Type B pancreatic cell (in vitro differentiated cells): Measurements from ENCODE around the gene ANKDD1A. TPM values are rescaled to one million over a fixed set of nuclear protein-coding genes. Genes with fewer than 3 reads are reported as not detected.
A peak's percentile ranks its signal among the peaks of the same experiment; 100 is the strongest.

Experiments used
- DNase-seq: peaks from one replicate; pipeline ENCODE4 v3.0.0; 2021; ENCODE audit warnings: mixed read lengths; ENCODE audit not compliant: unreplicated experiment; ENCODE audit errors: extremely low spot score
- H3K27ac Mint-ChIP-seq: 2 replicates; pipeline ENCODE4 v1.8.0; 2021; ENCODE audit warnings: mild to moderate bottlenecking, mixed read lengths
- H3K27me3 Mint-ChIP-seq: 2 replicates; pipeline ENCODE4 v1.8.0; 2021; ENCODE audit warnings: mixed read lengths
- H3K36me3 Mint-ChIP-seq: 2 replicates; pipeline ENCODE4 v1.8.0; 2021; ENCODE audit warnings: mixed read lengths
- H3K4me1 Mint-ChIP-seq: one replicate; pipeline ENCODE4 v1.8.0; 2021; ENCODE audit warnings: mixed read lengths; ENCODE audit not compliant: unreplicated experiment
- H3K4me3 Mint-ChIP-seq: 2 replicates; pipeline ENCODE4 v1.8.0; 2021; ENCODE audit warnings: mild to moderate bottlenecking, mixed read lengths
- H3K9me3 Mint-ChIP-seq: 2 replicates; pipeline ENCODE4 v1.8.0; 2021; ENCODE audit warnings: mixed read lengths
- CTCF ChIP-seq: fragments of 200-600 bp; sonication (generic); conservative IDR thresholded peaks from 2 replicates; pipeline ENCODE4 v1.5.0; 2021; ENCODE audit warnings: antibody characterized with exemption, mild to moderate bottlenecking
- total RNA-seq: library from RNA; stranded (reverse); gene quantifications from 2 replicates; pipeline ENCODE4 v1.2.1, GENCODE V29; 2021; ENCODE audit warnings: low replicate concordance

ANKDD1A gene
- total RNA-seq, 1 donor from 2014 or later, result 3.2 TPM

GRCh38 chr15:64897345-64897985, 14.2 kb upstream of the ANKDD1A start:
- DNase-seq, result no peak
- H3K27ac Mint-ChIP-seq, result peak overlapping the region; percentile 99
- H3K4me1 Mint-ChIP-seq, result peaks cover 40% of the 10 kb centered on the region
- no peak for TF ChIP-seq CTCF
- peaks cover 6% of the 10 kb centered on the region for H3K9me3 Mint-ChIP-seq
- no peak overlapping the region for H3K4me3 Mint-ChIP-seq
- no peaks in the 10 kb centered on the region for H3K27me3 Mint-ChIP-seq
- H3K36me3 Mint-ChIP-seq, result no peaks in the 10 kb centered on the region

- no peak for TF ChIP-seq CTCF
- no peaks in the 10 kb centered on the region for H3K36me3 Mint-ChIP-seq
- H3K27ac Mint-ChIP-seq, result peak overlapping the region; percentile 99
- DNase-seq, result no peak
- peaks cover 36% of the 10 kb centered on the region for H3K4me1 Mint-ChIP-seq
- no peak overlapping the region for H3K4me3 Mint-ChIP-seq
- H3K9me3 Mint-ChIP-seq, result peaks cover 6% of the 10 kb centered on the region
- no peaks in the 10 kb centered on the region for H3K27me3 Mint-ChIP-seq
Observed at GRCh38 chr15:64898406-64898805, 13.3 kb upstream of the ANKDD1A start.

GRCh38 chr15:64901141-64901540, 10.6 kb upstream of the ANKDD1A start:
- no peak for TF ChIP-seq CTCF
- no peak overlapping the region for H3K27ac Mint-ChIP-seq
- H3K27me3 Mint-ChIP-seq, result no peaks in the 10 kb centered on the region
- H3K9me3 Mint-ChIP-seq, result peaks cover 6% of the 10 kb centered on the region
- DNase-seq, result no peak
- H3K4me3 Mint-ChIP-seq, result no peak overlapping the region
- no peaks in the 10 kb centered on the region for H3K36me3 Mint-ChIP-seq
- H3K4me1 Mint-ChIP-seq, result peaks cover 25% of the 10 kb centered on the region

- Mint-ChIP-seq H3K36me3 (no peaks in the 10 kb centered on the region), H3K27me3 (peaks cover 3% of the 10 kb centered on the region), H3K9me3 (peaks cover 11% of the 10 kb centered on the region), H3K27ac (no peak overlapping the region), H3K4me1 (peaks cover 17% of the 10 kb centered on the region), H3K4me3 (no peak overlapping the region)
- no peak for DNase-seq
- TF ChIP-seq CTCF, result no peak
Observed at GRCh38 chr15:64901914-64902313, 9.8 kb upstream of the ANKDD1A start.

- Mint-ChIP-seq H3K9me3 (peaks cover 11% of the 10 kb centered on the region), H3K27me3 (peaks cover 3% of the 10 kb centered on the region), H3K4me1 (peaks cover 15% of the 10 kb centered on the region), H3K4me3 (no peak overlapping the region), H3K36me3 (no peaks in the 10 kb centered on the region), H3K27ac (no peak overlapping the region)
- DNase-seq, result no peak
- TF ChIP-seq CTCF, result no peak
Observed at GRCh38 chr15:64902863-64903262, 8.8 kb upstream of the ANKDD1A start.
